Measurements from ENCODE around the gene LRRC75B.

The LRRC75B gene

GRCh38 chr22:24564376-24565058 lies 28.4 kb downstream of the LRRC75B start:
- no peaks in the 10 kb centered on the region for H3K27me3 ChIP-seq (ENCODE audit: insufficient read depth, low read length)
- no peaks in the 10 kb centered on the region for H3K9me2 ChIP-seq (ENCODE audit: low read depth, low read length)
- H3K27ac ChIP-seq (ENCODE audit: low read depth, low read length, poor library complexity, severe bottlenecking): no peak overlapping the region
- H3K4me2 ChIP-seq (ENCODE audit: low read length): no peak overlapping the region
- H3K9ac ChIP-seq (ENCODE audit: low read length): no peak overlapping the region
- no peaks in the 10 kb centered on the region for H3F3A ChIP-seq (ENCODE audit: insufficient read depth, low read length)
- peaks cover 2% of the 10 kb centered on the region for H3K4me1 ChIP-seq (ENCODE audit: insufficient read depth, low read length, severe bottlenecking)
- H3K36me3 ChIP-seq (ENCODE audit: insufficient read depth, low read length): peaks cover 79% of the 10 kb centered on the region
- H4K20me1 ChIP-seq (ENCODE audit: insufficient read depth, low read length): no peaks in the 10 kb centered on the region; the same call in 1 of the 2 replicates
- no peaks in the 10 kb centered on the region for H3K9me3 ChIP-seq (ENCODE audit: low read length)
- no peak overlapping the region for H2AFZ ChIP-seq (ENCODE audit: low read length)
- peaks cover 55% of the 10 kb centered on the region for H3K79me2 ChIP-seq (ENCODE audit: insufficient read depth, low read length)
- no peak overlapping the region for H3K4me3 ChIP-seq (ENCODE audit: low read depth, low read length, poor library complexity, severe bottlenecking)
- TF ChIP-seq EZH2 (IDR thresholded peaks at IDR 0.05; ENCODE audit: borderline replicate concordance, low read length) (no peak), CTCF (IDR thresholded peaks at IDR 0.05; ENCODE audit: low read length) (no peak)

- no peaks in the 10 kb centered on the region; the same call in 1 of the 2 replicates for H4K20me1 ChIP-seq (ENCODE audit: insufficient read depth, low read length)
- TF ChIP-seq EZH2 (IDR thresholded peaks at IDR 0.05; ENCODE audit: borderline replicate concordance, low read length) (no peak), CTCF (IDR thresholded peaks at IDR 0.05; ENCODE audit: low read length) (no peak)
- H3K36me3 ChIP-seq (ENCODE audit: insufficient read depth, low read length): peaks cover 83% of the 10 kb centered on the region
- no peak overlapping the region for H3K9ac ChIP-seq (ENCODE audit: low read length)
- H3K9me2 ChIP-seq (ENCODE audit: low read depth, low read length): no peaks in the 10 kb centered on the region
- H3K9me3 ChIP-seq (ENCODE audit: low read length): no peaks in the 10 kb centered on the region
- H3K4me1 ChIP-seq (ENCODE audit: insufficient read depth, low read length, severe bottlenecking): peaks cover 15% of the 10 kb centered on the region
- no peaks in the 10 kb centered on the region for H3F3A ChIP-seq (ENCODE audit: insufficient read depth, low read length)
- H2AFZ ChIP-seq (ENCODE audit: low read length): no peak overlapping the region
- no peak overlapping the region for H3K4me2 ChIP-seq (ENCODE audit: low read length)
- peaks cover 68% of the 10 kb centered on the region for H3K79me2 ChIP-seq (ENCODE audit: insufficient read depth, low read length)
- H3K27me3 ChIP-seq (ENCODE audit: insufficient read depth, low read length): no peaks in the 10 kb centered on the region
- H3K4me3 ChIP-seq (ENCODE audit: low read depth, low read length, poor library complexity, severe bottlenecking): no peak overlapping the region
- H3K27ac ChIP-seq (ENCODE audit: low read depth, low read length, poor library complexity, severe bottlenecking): no peak overlapping the region
Observed at GRCh38 chr22:24563246-24563645, 29.6 kb downstream of the LRRC75B start.

- H3K27ac ChIP-seq (ENCODE audit: low read depth, low read length, poor library complexity, severe bottlenecking): no peak overlapping the region
- H3K4me3 ChIP-seq (ENCODE audit: low read depth, low read length, poor library complexity, severe bottlenecking): no peak overlapping the region
- peaks cover 63% of the 10 kb centered on the region for H3K36me3 ChIP-seq (ENCODE audit: insufficient read depth, low read length)
- H3K9me2 ChIP-seq (ENCODE audit: low read depth, low read length): no peaks in the 10 kb centered on the region
- H2AFZ ChIP-seq (ENCODE audit: low read length): no peak overlapping the region
- H3F3A ChIP-seq (ENCODE audit: insufficient read depth, low read length): no peaks in the 10 kb centered on the region
- H3K4me1 ChIP-seq (ENCODE audit: insufficient read depth, low read length, severe bottlenecking): peaks cover 34% of the 10 kb centered on the region
- no peaks in the 10 kb centered on the region for H3K9me3 ChIP-seq (ENCODE audit: low read length)
- H3K79me2 ChIP-seq (ENCODE audit: insufficient read depth, low read length): peaks cover 79% of the 10 kb centered on the region
- no peaks in the 10 kb centered on the region for H4K20me1 ChIP-seq (ENCODE audit: insufficient read depth, low read length)
- no peak overlapping the region for H3K4me2 ChIP-seq (ENCODE audit: low read length)
- H3K9ac ChIP-seq (ENCODE audit: low read length): no peak overlapping the region; the same call in 1 of the 2 replicates
- no peaks in the 10 kb centered on the region for H3K27me3 ChIP-seq (ENCODE audit: insufficient read depth, low read length)
- TF ChIP-seq CTCF (IDR thresholded peaks at IDR 0.05; ENCODE audit: low read length): no peak
- no peak for TF ChIP-seq EZH2 (IDR thresholded peaks at IDR 0.05; ENCODE audit: borderline replicate concordance, low read length)
Observed at GRCh38 chr22:24559471-24559870, 33.4 kb downstream of the LRRC75B start.
